ENCODE measurements around the gene POLR2F. TPM values are rescaled to one million over a fixed set of nuclear protein-coding genes. Genes with fewer than 3 reads are reported as not detected.

The POLR2F gene
- total and polyA plus RNA-seq, 9 of the 15 experiments (the other 6 are each of a cell fraction or from before 2014, with no cell fraction given) = 98.9 to 410 (median 168) TPM

DNA sequence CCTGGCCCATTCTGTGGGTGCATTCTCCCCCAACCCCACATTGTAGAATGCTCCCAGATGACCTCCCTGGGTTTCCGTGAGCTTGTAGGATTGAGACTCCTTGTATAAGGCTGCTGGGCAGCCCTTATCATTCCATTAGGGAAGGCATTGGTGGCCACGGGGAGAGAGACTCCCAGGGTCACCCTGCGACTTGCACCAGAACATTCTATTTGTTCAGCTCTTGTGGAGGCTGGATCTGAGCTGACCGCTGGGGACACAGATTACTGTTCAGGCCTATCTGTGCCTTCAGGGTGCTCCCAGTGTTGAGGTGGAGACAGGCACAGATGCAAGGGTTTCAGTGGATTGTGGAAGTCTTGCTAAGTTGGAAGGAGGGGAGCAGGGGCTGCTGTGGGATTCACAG, 29.6 kb upstream of the POLR2F start:
- DNase-seq (ENCODE audit: extremely low read depth in 1 of 4, low spot score in 3 of 4) = no peak
- Histone ChIP-seq H4K20me1 (replicated peaks; ENCODE audit: control insufficient read depth, insufficient read depth, low read length) (no peaks in the 10 kb centered on the region), H3K9ac (ENCODE audit: insufficient read depth in 1 of 2, low read depth in 2 of 2, low read length in 2 of 2) (peak overlapping the region in 1 of 2 experiments; percentile 17; a peak in 2 of 4 replicates), H2AFZ (ENCODE audit: low read depth, low read length) (no peak overlapping the region), H3K4me2 (ENCODE audit: insufficient read depth, low read length) (no peak overlapping the region), H3K27me3 (ENCODE audit: control insufficient read depth in 2 of 2, insufficient read depth in 2 of 2, low read length in 2 of 2) (no peaks in the 10 kb centered on the region), H3K36me3 (ENCODE audit: control insufficient read depth, insufficient read depth, low read length) (peaks cover 22% of the 10 kb centered on the region; the same call in 2 of the 3 replicates), H3K79me2 (ENCODE audit: control insufficient read depth, insufficient read depth, low read length) (no peaks in the 10 kb centered on the region), H3K9me3 (replicated peaks; ENCODE audit: control insufficient read depth, insufficient read depth, low read depth, low read length) (no peaks in the 10 kb centered on the region), H3K4me3 (no peak overlapping the region), H3K9me1 (ENCODE audit: control insufficient read depth, insufficient read depth, low read length) (no peaks in the 10 kb centered on the region), H3K27ac (ENCODE audit: extremely low read depth, low read depth, low read length) (no peak overlapping the region), H3K4me1 (replicated peaks in 1 of 2; ENCODE audit: control insufficient read depth in 2 of 2, insufficient read depth in 2 of 2, low read length in 2 of 2) (peaks cover 0 to 10% of the 10 kb centered on the region in 2 experiments; a peak in 1 of 5 replicates)
- CTCF ChIA-PET (ENCODE audit: low intra/inter-chr PET ratio) = no interaction called here
- intact Hi-C loops (cut with micrococcal nuclease) (no loop called here), in situ Hi-C loops (cut with MboI) (no loop called here)
- POLR2A ChIA-PET = no interaction called here
- 62% methylated on average over 4 of the region's 4 CpGs for WGBS (ENCODE audit: insufficient coverage, low coverage, missing lambda C conversion rate)
- FAIRE-seq = no peak
- no TSS peak for BruUV-seq (replicated peaks)
- ATAC-seq = no peak
- TF ChIP-seq ATF4 (CRISPR knock-in tag; IDR thresholded peaks at IDR 0.05) = no peak
- no peak for TF ChIP-seq SNRNP70 (optimal IDR thresholded peaks at IDR 0.05; ENCODE audit: low read depth, low read length)
- no peak for TF ChIP-seq CEBPG (CRISPR knock-in tag; IDR thresholded peaks at IDR 0.05)
- no peak for TF ChIP-seq CEBPG (tag; conservative IDR thresholded peaks at IDR 0.05 in 1 of 2, IDR thresholded peaks at IDR 0.05 in 1 of 2)
- TF ChIP-seq ZNF431 (CRISPR knock-in tag; IDR thresholded peaks at IDR 0.05) = no peak
- TF ChIP-seq, protein P1, sequence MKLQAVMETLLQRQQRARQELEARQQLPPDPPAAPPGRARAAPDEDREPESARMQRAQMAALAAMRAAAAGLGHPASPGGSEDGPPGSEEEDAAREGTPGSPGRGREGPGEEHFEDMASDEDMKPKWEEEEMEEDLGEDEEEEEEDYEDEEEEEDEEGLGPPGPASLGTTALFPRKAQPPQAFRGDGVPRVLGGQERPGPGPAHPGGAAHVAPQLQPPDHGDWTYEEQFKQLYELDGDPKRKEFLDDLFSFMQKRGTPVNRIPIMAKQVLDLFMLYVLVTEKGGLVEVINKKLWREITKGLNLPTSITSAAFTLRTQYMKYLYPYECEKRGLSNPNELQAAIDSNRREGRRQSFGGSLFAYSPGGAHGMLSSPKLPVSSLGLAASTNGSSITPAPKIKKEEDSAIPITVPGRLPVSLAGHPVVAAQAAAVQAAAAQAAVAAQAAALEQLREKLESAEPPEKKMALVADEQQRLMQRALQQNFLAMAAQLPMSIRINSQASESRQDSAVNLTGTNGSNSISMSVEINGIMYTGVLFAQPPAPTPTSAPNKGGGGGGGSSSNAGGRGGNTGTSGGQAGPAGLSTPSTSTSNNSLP (IDR thresholded peaks at IDR 0.05; ENCODE audit: borderline replicate concordance, low read depth, low read length) = no peak
- TF ChIP-seq BACH1 (tag; IDR thresholded peaks at IDR 0.05) = no peak
- TF ChIP-seq IRF2 (CRISPR knock-in tag; IDR thresholded peaks at IDR 0.05) = no peak
- TF ChIP-seq SMARCE1 (IDR thresholded peaks at IDR 0.05) = no peak
- TF ChIP-seq BMI1 (IDR thresholded peaks at IDR 0.05; ENCODE audit: low read length) = no peak
- no peak for TF ChIP-seq ZKSCAN1 (IDR thresholded peaks at IDR 0.05; ENCODE audit: low read depth, low read length)
- TF ChIP-seq ZBTB5 (IDR thresholded peaks at IDR 0.05) = no peak
- TF ChIP-seq BHLHE40 (IDR thresholded peaks at IDR 0.05; ENCODE audit: low read length) = no peak
- TF ChIP-seq ILK (tag; IDR thresholded peaks at IDR 0.05; ENCODE audit: borderline replicate concordance, low read depth) = no peak
- no peak for TF ChIP-seq ZZZ3 (IDR thresholded peaks at IDR 0.05)
- no peak for TF ChIP-seq ZNF436 (CRISPR knock-in tag; IDR thresholded peaks at IDR 0.05)
